Spinal cord (tissue), 10 donors: ENCODE results near the gene JMJD8. TPM values are rescaled to one million over a fixed set of nuclear protein-coding genes. Genes with fewer than 3 reads are reported as not detected.

Experiments used
- DNase-seq, 6 donors: peaks; one replicate each; pipeline versions ENCODE4 v3.0.0 to v3.0.0-alpha.2; 2013 to 2015; ENCODE audit warnings: low spot score in 6 of 6, low read depth in 4 of 6
- H3K27ac ChIP-seq: one replicate; pipeline ENCODE4 v1.5.1; 2013; ENCODE audit warnings: low read depth, low read length, control low read depth
- H3K27me3 ChIP-seq: one replicate; pipeline ENCODE4 v1.6.1; 2013; ENCODE audit warnings: low read length; ENCODE audit not compliant: control insufficient read depth, insufficient read depth
- H3K36me3 ChIP-seq: one replicate; pipeline ENCODE4 v1.6.1; 2013; ENCODE audit warnings: low read length; ENCODE audit not compliant: control insufficient read depth, insufficient read depth
- H3K4me1 ChIP-seq: one replicate; pipeline ENCODE4 v1.6.1; 2013; ENCODE audit warnings: low read length; ENCODE audit not compliant: control insufficient read depth, insufficient read depth
- H3K4me3 ChIP-seq: one replicate; pipeline ENCODE4 v1.5.1; 2013; ENCODE audit warnings: low read depth, low read length, control low read depth
- H3K9me3 ChIP-seq: one replicate; pipeline ENCODE4 v1.6.1; 2013; ENCODE audit warnings: low read length; ENCODE audit not compliant: control insufficient read depth, insufficient read depth
- WGBS: methylation state at CpG from one replicate; pipeline ENCODE4 v1.1.5; 2013; ENCODE audit warnings: missing lambda C conversion rate; ENCODE audit not compliant: insufficient coverage; 5-methylcytosine and 5-hydroxymethylcytosine counted together
- polyA plus RNA-seq, 2 donors: library from polyadenylated mRNA; unstranded; fragments of 120-200 nt; gene quantifications; one replicate each; pipeline ENCODE4 v1.2.1, GENCODE V29; 2013; ENCODE audit not compliant: insufficient read length in 2 of 2
- total RNA-seq, 2 donors: library from RNA; depleted of rRNA in 1 of 2; stranded (reverse); fragments of 120-200 nt in 1 of 2; fragments of >200 nt in 1 of 2; gene quantifications; one replicate each; pipeline versions ENCODE4 v1.2.3 to v1.2.4, GENCODE V29; 2013 to 2014
- donor health status: healthy.

JMJD8 gene
- total and polyA plus RNA-seq, 4 donors, result 24.3 to 71.9 (median 52.7) TPM

- Histone ChIP-seq H3K4me3 (no peak overlapping the region), H3K4me1 (peaks cover 74% of the 10 kb centered on the region), H3K36me3 (peaks cover 6% of the 10 kb centered on the region), H3K27me3 (peaks cover 14% of the 10 kb centered on the region), H3K9me3 (no peaks in the 10 kb centered on the region), H3K27ac (peak overlapping the region; percentile 90)
- WGBS, result 52% methylated on average over 20 of the region's 21 CpGs
- no peak for DNase-seq
Observed at GRCh38 chr16:710500-711075, 26.5 kb upstream of the JMJD8 start.

GRCh38 chr16:709566-710499, 25.7 kb upstream of the JMJD8 start:
- WGBS, result 8% methylated on average over 29 of the region's 30 CpGs
- DNase-seq, result peak; percentile 68 to 98 (median 91)
- Histone ChIP-seq H3K9me3 (no peaks in the 10 kb centered on the region), H3K36me3 (peaks cover 6% of the 10 kb centered on the region), H3K27ac (peak overlapping the region; percentile 90), H3K27me3 (peaks cover 16% of the 10 kb centered on the region), H3K4me3 (no peak overlapping the region), H3K4me1 (peaks cover 76% of the 10 kb centered on the region)

GRCh38 chr16:708959-709358, 24.8 kb upstream of the JMJD8 start:
- Histone ChIP-seq H3K36me3 (peaks cover 8% of the 10 kb centered on the region), H3K9me3 (no peaks in the 10 kb centered on the region), H3K4me3 (no peak overlapping the region), H3K27me3 (peaks cover 24% of the 10 kb centered on the region), H3K27ac (peak overlapping the region; percentile 35), H3K4me1 (peaks cover 76% of the 10 kb centered on the region)
- DNase-seq, result no peak
- 72% methylated on average over 2 of the region's 4 CpGs for WGBS

GRCh38 chr16:708019-708418, 23.9 kb upstream of the JMJD8 start:
- no peak for DNase-seq
- Histone ChIP-seq H3K36me3 (peaks cover 17% of the 10 kb centered on the region), H3K4me1 (peaks cover 81% of the 10 kb centered on the region), H3K27me3 (peaks cover 24% of the 10 kb centered on the region), H3K4me3 (no peak overlapping the region), H3K9me3 (no peaks in the 10 kb centered on the region), H3K27ac (no peak overlapping the region)
- WGBS, result 76% methylated on average over 3 of the region's 3 CpGs

GRCh38 chr16:707062-707538, 23.0 kb upstream of the JMJD8 start:
- Histone ChIP-seq H3K4me1 (peaks cover 89% of the 10 kb centered on the region), H3K27me3 (peaks cover 28% of the 10 kb centered on the region), H3K27ac (no peak overlapping the region), H3K36me3 (peaks cover 26% of the 10 kb centered on the region), H3K9me3 (no peaks in the 10 kb centered on the region), H3K4me3 (no peak overlapping the region)
- whole genome bisulfite sequencing, result 48% methylated on average over 12 of the region's 14 CpGs
- DNase-seq, result no peak

GRCh38 chr16:706189-707061, 22.3 kb upstream of the JMJD8 start:
- peak overlapping the region; percentile 9 for H3K4me3 ChIP-seq
- H3K36me3 ChIP-seq, result peaks cover 33% of the 10 kb centered on the region
- peak in 1 of 6 donors; percentile 61 for DNase-seq
- 5% methylated on average over 49 of the region's 49 CpGs for WGBS
- no peaks in the 10 kb centered on the region for H3K9me3 ChIP-seq
- no peak overlapping the region for H3K27ac ChIP-seq
- peaks cover 32% of the 10 kb centered on the region for H3K27me3 ChIP-seq
- peaks cover 89% of the 10 kb centered on the region for H3K4me1 ChIP-seq

GRCh38 chr16:705431-706188, 21.5 kb upstream of the JMJD8 start, which contains the start of gene FBXL16:
Gene FBXL16 (minus strand): TSS chr16:705801. CDS start chr16:697405, 8,396 bp downstream.
- Histone ChIP-seq H3K27ac (no peak within 1 kb of the TSS), H3K27me3 (peaks cover 38% of the 10 kb centered on the region), H3K4me1 (peaks cover 88% of the 10 kb centered on the region), H3K36me3 (peaks cover 38% of the 10 kb centered on the region), H3K4me3 (peak within 1 kb of the TSS; percentile 35), H3K9me3 (no peaks in the 10 kb centered on the region)
- DNase-seq, result peak in 4 of 6 donors; percentile 74 to 95 (median 87)
- under 1% methylated on average over 113 of the region's 115 CpGs for WGBS

- H3K4me3 ChIP-seq, result peak overlapping the region; percentile 35
- H3K36me3 ChIP-seq, result peaks cover 38% of the 10 kb centered on the region
- H3K4me1 ChIP-seq, result peaks cover 88% of the 10 kb centered on the region
- no peak for DNase-seq
- 7% methylated on average over 48 of the region's 50 CpGs for WGBS
- no peak overlapping the region for H3K27ac ChIP-seq
- H3K9me3 ChIP-seq, result no peaks in the 10 kb centered on the region
- peaks cover 45% of the 10 kb centered on the region for H3K27me3 ChIP-seq
Observed at GRCh38 chr16:704552-705380, 20.6 kb upstream of the JMJD8 start.
